ENCODE measurements around the gene NALCN.

DNA sequence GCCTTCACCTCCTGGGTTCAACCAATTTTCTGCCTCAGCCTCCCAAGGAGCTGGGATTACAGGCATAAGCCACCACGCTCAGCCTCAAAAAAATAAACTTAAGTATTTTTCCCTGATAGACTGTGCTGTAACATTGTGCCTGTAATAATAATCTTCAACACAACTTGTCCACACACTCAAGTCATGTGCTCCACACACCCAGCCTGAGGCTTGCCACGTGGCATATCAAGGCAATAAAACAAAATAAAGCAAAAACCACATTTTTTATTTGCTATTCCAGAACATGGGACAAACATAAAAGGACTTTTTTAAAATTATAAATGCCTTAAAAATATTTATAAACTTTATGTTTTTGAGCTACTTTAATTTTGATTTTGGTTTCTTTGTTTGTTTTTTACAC, 115.8 kb downstream of the NALCN start:
- TF ChIP-seq, protein P1, sequence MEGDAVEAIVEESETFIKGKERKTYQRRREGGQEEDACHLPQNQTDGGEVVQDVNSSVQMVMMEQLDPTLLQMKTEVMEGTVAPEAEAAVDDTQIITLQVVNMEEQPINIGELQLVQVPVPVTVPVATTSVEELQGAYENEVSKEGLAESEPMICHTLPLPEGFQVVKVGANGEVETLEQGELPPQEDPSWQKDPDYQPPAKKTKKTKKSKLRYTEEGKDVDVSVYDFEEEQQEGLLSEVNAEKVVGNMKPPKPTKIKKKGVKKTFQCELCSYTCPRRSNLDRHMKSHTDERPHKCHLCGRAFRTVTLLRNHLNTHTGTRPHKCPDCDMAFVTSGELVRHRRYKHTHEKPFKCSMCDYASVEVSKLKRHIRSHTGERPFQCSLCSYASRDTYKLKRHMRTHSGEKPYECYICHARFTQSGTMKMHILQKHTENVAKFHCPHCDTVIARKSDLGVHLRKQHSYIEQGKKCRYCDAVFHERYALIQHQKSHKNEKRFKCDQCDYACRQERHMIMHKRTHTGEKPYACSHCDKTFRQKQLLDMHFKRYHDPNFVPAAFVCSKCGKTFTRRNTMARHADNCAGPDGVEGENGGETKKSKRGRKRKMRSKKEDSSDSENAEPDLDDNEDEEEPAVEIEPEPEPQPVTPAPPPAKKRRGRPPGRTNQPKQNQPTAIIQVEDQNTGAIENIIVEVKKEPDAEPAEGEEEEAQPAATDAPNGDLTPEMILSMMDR (IDR thresholded peaks at IDR 0.05) = no peak
- TF ChIP-seq POLR2A (IDR thresholded peaks at IDR 0.05) = no peak

Measured in lower leg skin (tissue), 3 donors.